ENCODE data around the gene GALNT9.

GALNT9 gene

DNA sequence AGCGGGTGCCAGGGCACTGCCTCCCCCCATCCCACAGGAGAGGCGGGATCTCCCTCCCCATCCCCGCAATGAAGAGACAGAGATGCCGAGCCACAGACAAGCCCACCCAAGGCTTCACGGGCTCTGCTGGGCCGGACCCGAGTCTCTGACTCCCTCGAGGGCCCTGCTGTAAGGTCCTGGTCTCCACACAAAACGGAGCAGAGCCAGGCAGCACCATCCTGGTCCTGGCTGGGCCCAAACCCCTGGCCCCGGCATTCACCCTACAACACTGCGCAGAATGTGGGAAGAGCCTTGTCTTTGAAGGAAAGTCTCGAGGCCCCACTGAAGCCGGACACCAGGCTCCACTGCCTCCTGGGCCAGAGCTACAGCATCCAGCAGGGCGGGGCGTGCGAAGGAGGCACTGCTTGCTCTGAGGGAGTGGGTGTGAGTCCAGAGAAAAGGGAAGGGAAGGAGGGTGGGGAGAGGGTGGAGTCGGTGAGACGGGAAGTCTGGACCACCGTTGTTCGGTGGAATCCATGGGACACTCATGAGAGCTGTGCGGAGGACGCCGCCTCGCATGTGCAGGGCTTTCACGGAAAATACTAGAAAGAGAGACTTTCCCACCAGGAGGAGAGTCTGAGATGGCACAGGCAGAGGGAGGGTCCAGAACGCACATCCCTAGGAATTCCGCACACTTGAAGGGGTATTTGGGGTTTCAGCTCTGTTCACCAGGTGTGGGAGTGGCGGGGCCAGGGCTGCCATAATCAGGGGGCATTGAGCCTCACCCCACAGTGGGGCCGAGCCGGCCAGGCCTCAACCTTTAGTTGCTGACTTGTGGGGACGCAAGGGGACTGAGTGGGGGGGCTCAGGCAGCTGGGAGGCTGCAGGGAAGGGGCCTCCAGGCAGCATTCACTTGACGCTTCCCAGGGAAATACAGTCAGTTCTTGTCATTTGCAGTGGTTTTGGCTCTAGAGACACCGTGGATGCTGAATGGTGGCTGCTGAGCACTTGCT is 36.8 kb downstream of the GALNT9 start:
- no peak for DNase-seq (ENCODE audit: low spot score)

GRCh38 chr12:132291402-132292175 is 37.8 kb downstream of the GALNT9 start:
- no peak for DNase-seq (ENCODE audit: low spot score)

- DNase-seq (ENCODE audit: low spot score): no peak
Measured at GRCh38 chr12:132290203-132290540, 39.2 kb downstream of the GALNT9 start.

DNA sequence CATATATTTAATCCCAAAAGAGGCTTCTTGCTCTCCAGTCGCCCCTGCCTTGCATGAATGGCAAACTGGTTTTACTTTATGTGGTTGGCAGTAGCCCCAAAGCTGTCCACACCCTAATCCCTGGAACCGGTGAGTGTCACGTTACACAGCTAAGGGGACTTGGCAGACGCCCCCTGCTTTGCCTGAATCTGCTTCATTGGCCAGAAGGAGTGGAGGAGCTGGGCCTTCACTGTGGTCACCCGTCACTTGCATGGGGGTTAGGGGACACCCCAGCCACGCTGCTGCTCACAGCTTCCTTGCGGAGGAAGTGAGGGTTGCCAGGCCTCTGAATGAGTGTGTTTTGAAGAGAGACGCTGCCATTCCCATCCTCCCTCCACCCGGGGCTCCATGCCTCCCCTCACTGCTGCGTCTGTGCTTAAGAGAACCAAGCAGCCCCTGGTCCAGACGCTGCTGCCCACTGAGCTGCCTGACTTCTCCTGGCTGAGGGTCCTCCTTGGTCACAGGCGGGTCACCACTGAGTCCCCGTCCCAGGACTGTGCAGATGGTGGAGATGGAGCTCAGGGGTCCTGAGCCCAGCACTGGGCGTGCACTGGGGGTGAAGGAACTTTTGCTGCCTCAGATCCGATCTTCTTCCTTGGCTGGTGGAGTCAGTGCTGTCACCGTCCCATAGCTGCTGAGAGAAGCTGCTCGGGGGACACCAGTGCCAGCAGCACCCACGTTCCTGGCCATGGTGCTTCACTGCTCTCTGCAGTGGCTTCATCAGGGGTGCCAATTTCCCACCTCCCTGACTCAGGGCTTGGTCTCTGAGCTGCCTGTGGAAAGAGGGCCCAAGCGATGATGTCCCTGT is 39.8 kb downstream of the GALNT9 start:
- no peak for DNase-seq (ENCODE audit: low spot score)

DNA sequence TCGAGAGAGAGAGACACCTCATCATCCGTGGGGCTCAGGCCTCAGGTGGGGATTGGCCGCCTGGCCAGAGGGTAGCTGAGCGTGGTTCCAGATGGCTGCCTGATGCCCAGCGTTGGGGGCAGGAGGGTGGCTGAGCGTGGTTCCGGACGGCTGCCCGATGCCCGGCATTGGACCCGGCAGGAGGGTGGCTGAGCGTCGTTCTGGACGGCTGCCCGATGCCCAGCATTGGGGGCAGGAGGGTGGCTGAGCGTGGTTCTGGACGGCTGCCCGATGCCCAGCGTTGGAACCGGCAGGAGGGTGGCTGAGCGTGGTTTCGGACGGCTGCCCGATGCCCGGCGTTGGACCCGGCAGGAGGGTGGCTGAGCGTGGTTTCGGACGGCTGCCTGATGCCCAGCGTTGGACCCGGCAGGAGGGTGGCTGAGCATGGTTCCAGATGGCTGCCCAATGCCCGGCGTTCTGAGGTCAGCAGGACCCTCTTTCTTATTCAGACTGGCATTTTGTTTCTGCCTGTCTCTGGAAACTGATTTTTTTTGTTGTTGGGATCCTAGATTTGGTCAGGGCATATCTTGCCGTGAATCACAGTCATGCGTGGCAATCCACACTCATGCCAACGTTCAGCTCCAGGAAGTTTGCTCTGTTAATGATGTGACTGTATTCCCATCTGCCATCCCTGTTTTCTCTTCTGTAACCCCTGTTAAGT is 40.7 kb downstream of the GALNT9 start:
- no peak for DNase-seq (ENCODE audit: low spot score)

- DNase-seq (ENCODE audit: low spot score): no peak
Measured at GRCh38 chr12:132287391-132288238, 41.8 kb downstream of the GALNT9 start.

GRCh38 chr12:132286912-132287311 is 42.5 kb downstream of the GALNT9 start:
- DNase-seq (ENCODE audit: low spot score): no peak

DNA sequence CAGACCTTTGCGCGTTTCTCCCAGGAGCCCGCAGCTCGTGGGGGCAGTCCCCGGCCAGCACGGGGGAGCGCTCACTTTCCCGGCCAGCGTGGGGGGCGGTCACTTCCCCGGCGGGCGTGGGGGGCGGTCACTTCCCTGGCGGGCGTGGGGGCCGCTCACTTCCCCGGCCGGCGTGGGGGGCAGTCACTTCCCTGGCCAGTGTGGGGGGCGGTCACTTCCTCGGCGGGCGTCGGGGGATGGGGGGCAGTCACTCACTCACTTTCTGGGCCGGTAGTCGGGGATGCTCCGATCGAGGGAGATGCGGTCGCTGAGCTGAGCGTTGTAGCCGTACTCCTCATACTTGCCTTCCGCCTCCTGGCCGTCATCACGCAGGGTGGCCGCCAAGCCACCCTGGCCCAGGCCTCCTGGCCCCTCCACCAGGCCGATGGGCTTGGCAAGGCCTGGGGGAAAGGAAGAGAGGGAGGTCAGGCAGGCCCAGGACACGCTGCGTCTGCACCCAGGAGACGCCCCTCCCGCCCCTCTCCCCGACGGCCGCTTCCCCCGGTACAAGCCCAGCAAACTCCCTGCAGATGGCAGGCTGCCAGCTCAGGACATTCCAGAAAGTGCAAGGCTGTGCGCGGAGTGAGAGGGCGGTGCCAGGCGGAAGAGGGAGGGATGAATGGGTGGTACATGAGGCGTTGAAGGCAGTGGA is 43.3 kb downstream of the GALNT9 start:
- no peak for DNase-seq (ENCODE audit: low spot score)

DNA sequence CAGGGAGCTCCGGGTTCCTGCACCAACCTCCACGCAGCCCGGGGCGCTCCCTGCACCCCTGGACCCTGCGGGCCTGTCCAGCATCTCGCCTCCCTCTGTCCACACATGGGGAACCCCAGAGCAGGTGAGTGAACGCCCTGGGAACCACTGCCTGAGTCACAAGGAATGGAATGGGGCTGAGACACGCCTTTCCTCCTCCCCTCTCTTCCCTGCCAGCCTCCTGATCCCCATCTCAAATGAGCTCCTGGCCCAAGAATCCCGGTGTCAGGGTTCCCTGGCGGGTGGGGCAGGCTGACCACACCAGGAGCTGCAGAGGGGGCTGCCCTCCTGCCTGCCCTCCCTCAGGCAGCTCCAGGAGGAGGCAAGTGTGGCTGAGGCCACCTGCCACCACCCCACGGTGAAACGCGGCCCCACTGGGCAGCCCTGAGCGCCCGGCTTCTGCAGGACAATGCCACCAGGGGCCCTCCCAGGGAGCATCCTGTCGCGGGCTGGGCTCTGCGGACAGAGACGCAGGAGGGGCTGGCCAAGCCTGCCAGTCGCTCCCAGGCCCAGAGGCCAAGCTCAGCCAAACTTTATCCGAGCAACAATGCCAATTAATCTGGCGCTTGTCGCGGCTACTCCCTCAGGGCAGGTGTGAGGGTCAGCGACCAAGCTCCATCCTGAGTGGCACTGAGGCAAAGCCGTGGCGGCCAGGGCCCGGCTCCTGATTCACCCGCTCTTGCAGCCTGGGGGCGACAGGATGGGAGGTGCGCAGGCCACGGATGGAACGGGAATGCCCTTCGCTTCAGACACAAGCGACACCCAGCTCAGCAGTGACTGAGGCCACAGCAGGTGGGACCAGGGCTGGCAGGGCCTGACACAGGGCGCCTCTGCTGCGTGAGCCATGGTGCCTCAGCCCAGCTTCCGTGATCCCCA is 44.3 kb downstream of the GALNT9 start:
- no peak for DNase-seq (ENCODE audit: low spot score)

GRCh38 chr12:132284071-132284826 is 45.1 kb downstream of the GALNT9 start:
- no peak for DNase-seq (ENCODE audit: low spot score)

DNA sequence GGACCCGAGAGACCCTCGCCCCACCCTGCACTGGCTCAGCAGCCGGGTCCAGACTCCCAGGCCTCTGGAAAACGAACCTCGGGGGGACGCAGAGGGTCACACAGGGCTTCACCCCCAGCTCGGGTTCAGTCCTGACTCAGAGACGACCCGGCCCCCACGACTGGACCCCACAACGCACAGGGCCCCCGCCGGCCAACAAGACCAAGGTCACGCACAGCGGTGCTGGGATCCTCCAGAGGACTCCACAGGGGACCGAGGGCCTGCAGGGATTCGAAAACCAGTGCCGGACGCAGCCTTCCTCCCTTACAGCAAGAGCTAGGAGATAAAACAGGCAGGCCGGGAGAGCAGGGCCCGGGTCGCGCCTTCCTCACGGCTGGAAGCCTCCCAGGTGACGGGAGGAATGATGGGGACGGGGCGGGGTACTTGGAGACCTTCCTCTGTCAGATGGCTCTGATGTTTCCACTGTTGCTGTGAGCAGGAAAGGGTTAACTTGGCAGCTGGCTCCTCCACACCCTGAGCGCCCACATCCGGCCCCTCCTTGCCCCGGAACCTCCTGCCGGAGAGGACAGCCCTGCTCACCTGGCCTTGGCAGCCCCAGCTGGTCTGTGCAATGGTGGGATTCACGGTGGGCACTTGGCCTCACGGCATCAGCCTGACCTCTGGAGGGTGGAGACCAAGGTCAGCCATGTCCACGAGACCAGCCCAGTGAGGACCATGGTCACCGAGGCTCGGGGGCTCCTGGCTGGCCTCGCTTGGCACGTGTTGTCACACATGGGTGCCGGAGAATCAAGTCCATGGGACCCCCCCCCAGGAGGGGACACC is 46.2 kb downstream of the GALNT9 start:
- no peak for DNase-seq (ENCODE audit: low spot score)

- DNase-seq (ENCODE audit: low spot score): no peak
Measured at GRCh38 chr12:132282031-132282949, 47.1 kb downstream of the GALNT9 start.

DNA sequence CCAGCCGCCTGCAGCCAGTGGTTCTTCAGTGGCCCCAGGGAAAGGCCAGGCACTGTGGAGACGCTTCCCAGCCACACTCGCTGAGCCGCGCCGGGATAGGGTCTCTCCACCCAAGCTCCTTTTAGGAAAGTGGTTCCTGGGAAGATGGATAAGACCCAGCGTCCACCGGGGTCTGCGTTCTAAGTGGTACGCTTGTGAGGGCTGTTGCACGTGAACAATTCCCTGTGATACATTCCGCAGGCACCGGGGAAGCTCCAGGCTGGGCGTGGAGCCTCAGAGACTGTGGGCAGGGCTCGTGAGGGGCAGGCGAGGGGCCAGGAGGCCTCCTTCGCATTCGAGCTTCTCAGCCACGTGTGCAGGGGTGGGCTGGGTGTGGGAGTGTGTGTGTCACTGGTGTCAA is 48.4 kb downstream of the GALNT9 start:
- DNase-seq (ENCODE audit: low spot score): no peak

GRCh38 chr12:132280406-132280805 is 49.0 kb downstream of the GALNT9 start:
- DNase-seq (ENCODE audit: low spot score): no peak

DNA sequence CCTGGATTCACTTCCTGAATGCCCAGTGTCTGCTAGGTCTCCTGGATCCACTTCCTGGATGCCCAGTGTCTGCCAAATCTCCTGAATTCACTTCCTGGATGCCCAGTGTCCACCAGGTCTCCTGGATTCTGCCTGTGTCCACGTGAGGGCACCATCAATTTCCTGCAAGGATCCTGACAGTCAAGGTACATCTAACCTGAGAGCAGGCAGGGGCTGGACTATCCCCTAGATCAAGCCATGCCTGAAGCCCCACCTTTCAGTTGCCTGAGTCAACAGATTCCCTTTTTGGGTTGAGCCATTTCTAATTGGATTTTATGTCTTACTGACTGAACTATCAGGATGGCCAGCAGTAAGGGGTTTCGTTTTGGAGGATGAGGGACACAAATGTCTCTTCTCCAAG is 49.5 kb downstream of the GALNT9 start:
- DNase-seq (ENCODE audit: low spot score): no peak

DNA sequence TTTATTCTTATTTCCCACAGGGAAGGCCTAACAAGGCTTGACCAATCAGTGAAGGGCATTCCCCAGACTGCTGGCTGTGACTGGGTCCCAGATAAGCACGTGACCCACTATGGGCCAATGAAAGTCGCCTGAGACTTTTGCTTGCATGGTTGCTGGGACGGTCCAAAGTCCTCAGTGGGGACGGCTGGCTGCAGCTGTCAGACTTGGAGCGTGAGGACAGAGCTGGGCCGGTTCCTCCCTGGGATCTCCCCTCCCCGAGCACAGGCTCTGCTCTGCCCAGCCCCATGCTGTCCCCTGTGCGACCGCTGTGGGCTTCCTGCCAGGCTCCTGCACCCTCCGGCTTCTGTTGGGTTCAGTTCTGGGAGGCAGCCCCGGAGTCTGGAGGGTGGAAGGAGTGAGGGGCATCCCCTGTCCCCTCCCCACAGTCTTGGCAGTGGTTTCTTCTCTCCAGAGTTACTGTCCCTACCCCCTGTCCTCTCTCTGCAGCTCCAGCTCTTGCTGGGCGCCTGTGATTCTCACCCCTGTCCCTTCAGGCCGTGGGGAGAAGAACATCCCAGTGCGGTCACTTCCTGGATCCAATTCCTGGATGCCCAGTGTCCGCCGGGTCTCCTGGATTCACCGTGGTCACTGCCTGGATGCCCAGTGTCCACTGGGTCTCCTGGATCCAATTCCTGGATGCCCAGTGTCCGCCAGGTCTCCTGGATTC is 50.1 kb downstream of the GALNT9 start:
- peak; percentile 73 for DNase-seq (ENCODE audit: low spot score)

All from HuH-7 (cell line).